PC-9 (cell line): ENCODE data around the gene KREMEN1.

Experiments
- EZH2 ChIP-seq: fragments of 200-600 bp; sonication (generic); IDR thresholded peaks from 2 replicates; pipeline ENCODE4 v1.8.0; 2017; ENCODE audit warnings: antibody characterized with exemption, low read depth
- TF ChIP-seq, protein P1 (sequence below): fragments of 200-600 bp; sonication (generic); conservative IDR thresholded peaks from 2 replicates; pipeline ENCODE4 v1.6.1; 2017; ENCODE audit warnings: mixed run types, antibody characterized with exemption, mild to moderate bottlenecking, moderate library complexity

DNA sequence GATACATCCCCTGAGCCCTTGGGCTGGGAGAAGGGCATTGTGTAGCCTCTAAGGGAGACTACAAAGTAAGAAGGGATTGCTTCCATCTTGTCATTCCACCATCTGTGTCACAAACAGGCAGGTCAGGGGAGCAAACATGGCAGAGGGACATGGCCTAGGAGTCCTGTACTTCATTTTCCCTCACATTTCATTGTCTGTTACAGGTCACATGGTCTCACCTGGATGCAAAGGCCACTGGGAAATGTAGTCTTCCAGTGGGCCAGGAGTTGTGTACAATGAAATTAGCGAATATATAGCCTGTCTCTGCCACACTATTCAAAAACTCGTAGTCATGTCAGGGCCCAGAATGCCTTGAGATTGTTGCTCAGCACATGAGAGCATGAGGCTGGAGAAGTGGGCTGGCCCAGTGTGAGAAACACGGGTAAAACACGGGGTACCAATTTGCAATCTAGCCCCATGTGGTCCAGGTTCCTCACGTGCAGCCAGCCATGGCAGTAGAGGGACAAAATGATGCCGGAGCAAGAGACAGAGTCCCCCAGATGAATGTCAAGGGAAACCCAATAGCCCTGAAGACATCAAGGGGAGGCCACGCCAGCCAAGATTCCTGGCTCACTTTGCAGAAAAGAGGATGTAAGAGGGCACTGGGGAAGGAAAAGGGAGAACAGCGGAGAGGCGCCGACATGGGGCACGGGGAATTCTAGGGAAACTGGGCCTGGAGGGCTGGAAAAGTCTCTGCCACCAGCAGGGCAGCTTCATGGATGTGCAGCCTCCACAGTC, 85.1 kb downstream of the KREMEN1 start:
- TF ChIP-seq, protein P1, sequence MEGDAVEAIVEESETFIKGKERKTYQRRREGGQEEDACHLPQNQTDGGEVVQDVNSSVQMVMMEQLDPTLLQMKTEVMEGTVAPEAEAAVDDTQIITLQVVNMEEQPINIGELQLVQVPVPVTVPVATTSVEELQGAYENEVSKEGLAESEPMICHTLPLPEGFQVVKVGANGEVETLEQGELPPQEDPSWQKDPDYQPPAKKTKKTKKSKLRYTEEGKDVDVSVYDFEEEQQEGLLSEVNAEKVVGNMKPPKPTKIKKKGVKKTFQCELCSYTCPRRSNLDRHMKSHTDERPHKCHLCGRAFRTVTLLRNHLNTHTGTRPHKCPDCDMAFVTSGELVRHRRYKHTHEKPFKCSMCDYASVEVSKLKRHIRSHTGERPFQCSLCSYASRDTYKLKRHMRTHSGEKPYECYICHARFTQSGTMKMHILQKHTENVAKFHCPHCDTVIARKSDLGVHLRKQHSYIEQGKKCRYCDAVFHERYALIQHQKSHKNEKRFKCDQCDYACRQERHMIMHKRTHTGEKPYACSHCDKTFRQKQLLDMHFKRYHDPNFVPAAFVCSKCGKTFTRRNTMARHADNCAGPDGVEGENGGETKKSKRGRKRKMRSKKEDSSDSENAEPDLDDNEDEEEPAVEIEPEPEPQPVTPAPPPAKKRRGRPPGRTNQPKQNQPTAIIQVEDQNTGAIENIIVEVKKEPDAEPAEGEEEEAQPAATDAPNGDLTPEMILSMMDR, result no peak
- no peak for TF ChIP-seq EZH2
